22Rv1 (cell line): Measurements from ENCODE around the gene SCFD2.

Experiments used
- ZFX ChIP-seq: fragments of 450-650 bp; IDR thresholded peaks from 2 replicates; pipeline ENCODE4 v1.6.1; 2017; ENCODE audit warnings: antibody characterized with exemption, borderline replicate concordance
- TF ChIP-seq, protein P1 (sequence below): fragments of 450-650 bp; IDR thresholded peaks from 2 replicates; pipeline ENCODE4 v1.5.1; 2017; ENCODE audit warnings: mild to moderate bottlenecking

GRCh38 chr4:52846502-52846901 is 519.4 kb downstream of the SCFD2 start:
- TF ChIP-seq, protein P1, sequence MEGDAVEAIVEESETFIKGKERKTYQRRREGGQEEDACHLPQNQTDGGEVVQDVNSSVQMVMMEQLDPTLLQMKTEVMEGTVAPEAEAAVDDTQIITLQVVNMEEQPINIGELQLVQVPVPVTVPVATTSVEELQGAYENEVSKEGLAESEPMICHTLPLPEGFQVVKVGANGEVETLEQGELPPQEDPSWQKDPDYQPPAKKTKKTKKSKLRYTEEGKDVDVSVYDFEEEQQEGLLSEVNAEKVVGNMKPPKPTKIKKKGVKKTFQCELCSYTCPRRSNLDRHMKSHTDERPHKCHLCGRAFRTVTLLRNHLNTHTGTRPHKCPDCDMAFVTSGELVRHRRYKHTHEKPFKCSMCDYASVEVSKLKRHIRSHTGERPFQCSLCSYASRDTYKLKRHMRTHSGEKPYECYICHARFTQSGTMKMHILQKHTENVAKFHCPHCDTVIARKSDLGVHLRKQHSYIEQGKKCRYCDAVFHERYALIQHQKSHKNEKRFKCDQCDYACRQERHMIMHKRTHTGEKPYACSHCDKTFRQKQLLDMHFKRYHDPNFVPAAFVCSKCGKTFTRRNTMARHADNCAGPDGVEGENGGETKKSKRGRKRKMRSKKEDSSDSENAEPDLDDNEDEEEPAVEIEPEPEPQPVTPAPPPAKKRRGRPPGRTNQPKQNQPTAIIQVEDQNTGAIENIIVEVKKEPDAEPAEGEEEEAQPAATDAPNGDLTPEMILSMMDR, result no peak
- no peak for TF ChIP-seq ZFX
